IMR-90 (cell line): ENCODE results near the gene MCTP1. TPM values are rescaled to one million over a fixed set of nuclear protein-coding genes. Genes with fewer than 3 reads are reported as not detected.

ENCODE experiments used
- ATAC-seq: fragments of 200-7000 bp; cut with Tn5 transposase; 2 replicates; pipeline ENCODE4 v1.9.1; 2020; ENCODE audit warnings: low read depth, mild to moderate bottlenecking, moderate library complexity
- BruUV-seq: library from RNA; stranded (reverse); fragments of 400-500 nt; replicated peaks from 2 replicates; lab custom pipeline; 2021; lab: Mats Ljungman, UMichigan
- CTCF ChIA-PET: fragments of 300-600 bp; formaldehyde crosslinking; extraction: SDS; loops from one replicate; lab custom pipeline; 2021; ENCODE audit warnings: antibody characterized with exemption; lab: Yijun Ruan, JAX
- POLR2A ChIA-PET: fragments of 300-600 bp; sonication (Branson Sonifier 250); formaldehyde crosslinking; loops from one replicate; lab custom pipeline; 2022; ENCODE audit warnings: antibody characterized with exemption; ENCODE audit not compliant: unreplicated experiment; lab: Charles Lee
- DNase-seq: peaks from one replicate; pipeline ENCODE4 v3.0.0; 2013
- H2AFZ ChIP-seq: replicated peaks from 2 replicates; pipeline ENCODE3; 2013; ENCODE audit warnings: low read length, mild to moderate bottlenecking; ENCODE audit not compliant: poor library complexity
- H2AK5ac ChIP-seq: 2 replicates; pipeline ENCODE4 v1.6.1; 2013; ENCODE audit warnings: low read depth, low read length, inconsistent platforms
- H2AK9ac ChIP-seq: replicated peaks from 2 replicates; pipeline ENCODE3; 2013; ENCODE audit warnings: mild to moderate bottlenecking, low read depth, low read length, moderate library complexity; ENCODE audit not compliant: poor library complexity
- H2BK120ac ChIP-seq: 2 replicates; pipeline ENCODE4 v1.6.1; 2013; ENCODE audit warnings: low read depth, low read length, inconsistent platforms
- H2BK15ac ChIP-seq: 3 replicates; pipeline ENCODE4 v1.6.1; 2013; ENCODE audit warnings: low read depth, low read length, inconsistent platforms
- H2BK20ac ChIP-seq: 2 replicates; pipeline ENCODE4 v1.6.1; 2013; ENCODE audit warnings: low read depth, mild to moderate bottlenecking, inconsistent platforms, low read length, moderate library complexity
- H2BK5ac ChIP-seq: 2 replicates; pipeline ENCODE4 v1.6.1; 2013; ENCODE audit warnings: mild to moderate bottlenecking, low read depth, low read length, inconsistent platforms; ENCODE audit not compliant: poor library complexity, severe bottlenecking
- H3K14ac ChIP-seq: replicated peaks from 2 replicates; pipeline ENCODE4 v1.6.1; 2013; ENCODE audit warnings: low read depth, low read length, inconsistent platforms
- H3K18ac ChIP-seq: 2 replicates; pipeline ENCODE4 v1.6.1; 2013; ENCODE audit warnings: low read depth, low read length, control low read depth
- H3K23ac ChIP-seq: 2 replicates; pipeline ENCODE4 v1.6.1; 2013; ENCODE audit warnings: low read depth, low read length, inconsistent platforms
- H3K27ac ChIP-seq: 2 replicates; pipeline ENCODE4 v1.5.1; 2013; ENCODE audit warnings: mild to moderate bottlenecking, control low read depth, low read length; ENCODE audit not compliant: insufficient read depth
- H3K27me3 ChIP-seq: 2 replicates; pipeline ENCODE4 v1.6.1; 2013; ENCODE audit warnings: low read length; ENCODE audit not compliant: control insufficient read depth, insufficient read depth
- H3K36me3 ChIP-seq: 2 replicates; pipeline ENCODE4 v1.6.1; 2013; ENCODE audit warnings: low read length, mixed read lengths; ENCODE audit not compliant: control insufficient read depth, insufficient read depth
- H3K4ac ChIP-seq: 2 replicates; pipeline ENCODE4 v1.6.1; 2013; ENCODE audit warnings: low read depth, low read length, inconsistent platforms
- H3K4me1 ChIP-seq: 2 replicates; pipeline ENCODE4 v1.6.1; 2013; ENCODE audit warnings: low read length, mixed read lengths; ENCODE audit not compliant: control insufficient read depth, insufficient read depth
- H3K4me2 ChIP-seq: 2 replicates; pipeline ENCODE4 v1.6.1; 2013; ENCODE audit warnings: low read depth, mild to moderate bottlenecking, control low read depth, low read length, moderate library complexity
- H3K4me3 ChIP-seq: 2 replicates; pipeline ENCODE4 v1.5.1; 2013; ENCODE audit warnings: low read depth, mild to moderate bottlenecking, control low read depth, low read length, moderate library complexity; ENCODE audit not compliant: insufficient read depth
- H3K56ac ChIP-seq: 2 replicates; pipeline ENCODE4 v1.6.1; 2013; ENCODE audit warnings: low read length, inconsistent platforms; ENCODE audit not compliant: insufficient read depth; ENCODE audit errors: extremely low read depth
- H3K79me1 ChIP-seq, 2 experiments: 2 replicates each; pipeline ENCODE4 v1.6.1; 2013; ENCODE audit warnings: low read length in 2 of 2, inconsistent platforms in 1 of 2, low read depth in 1 of 2
- H3K9ac ChIP-seq: 2 replicates; pipeline ENCODE4 v1.6.1; 2013; ENCODE audit warnings: low read depth, low read length, control low read depth
- H3K9me1 ChIP-seq: 2 replicates; pipeline ENCODE4 v1.6.1; 2013; ENCODE audit warnings: low read length, inconsistent platforms; ENCODE audit not compliant: insufficient read depth
- H3K9me3 ChIP-seq: 2 replicates; pipeline ENCODE4 v1.6.1; 2013; ENCODE audit warnings: low read length; ENCODE audit not compliant: control insufficient read depth, insufficient read depth
- H4K20me1 ChIP-seq: 2 replicates; pipeline ENCODE4 v1.6.1; 2013; ENCODE audit warnings: low read length, inconsistent platforms; ENCODE audit not compliant: insufficient read depth
- H4K5ac ChIP-seq: 2 replicates; pipeline ENCODE4 v1.6.1; 2013; ENCODE audit warnings: mild to moderate bottlenecking, low read depth, low read length, control low read depth
- H4K8ac ChIP-seq, 2 experiments: 2 replicates each; pipeline ENCODE4 v1.6.1; 2013; ENCODE audit warnings: low read depth in 2 of 2, low read length in 2 of 2, control low read depth in 1 of 2, inconsistent platforms in 1 of 2
- H4K91ac ChIP-seq: 2 replicates; pipeline ENCODE4 v1.6.1; 2013; ENCODE audit warnings: low read depth, low read length, inconsistent platforms; ENCODE audit not compliant: insufficient read depth
- BHLHE40 ChIP-seq: fragments of 150-350 bp; IDR thresholded peaks from 2 replicates; pipeline ENCODE4 v1.6.1; 2016; ENCODE audit warnings: mild to moderate bottlenecking, low read depth, low read length
- FOS ChIP-seq: fragments of 150-350 bp; IDR thresholded peaks from 2 replicates; pipeline ENCODE4 v1.6.1; 2016; ENCODE audit warnings: low read depth, low read length
- NFE2L2 ChIP-seq: fragments of 150-350 bp; IDR thresholded peaks from 2 replicates; pipeline ENCODE4 v1.6.1; 2016; ENCODE audit warnings: low read depth, mild to moderate bottlenecking, low read length
- WGBS, 2 experiments: methylation state at CpG; one replicate each; pipeline versions ENCODE4 v1.1.5 to v1.1.7; 2013; ENCODE audit warnings: missing lambda C conversion rate in 2 of 2; ENCODE audit not compliant: insufficient read length in 1 of 2; ENCODE audit errors: extremely low coverage in 2 of 2; 5-methylcytosine and 5-hydroxymethylcytosine counted together
- dilution Hi-C: fragments of 300-500 bp; cut with HindIII; formaldehyde crosslinking; loops from one replicate; pipeline ENCODE4 v1.14.3; 2018; ENCODE audit warnings: low sequenced_read_pairs; ENCODE audit not compliant: unreplicated experiment
- in situ Hi-C: fragments of 300-500 bp; cut with MboI; formaldehyde crosslinking; loops from 3 replicates; pipeline ENCODE4 v1.14.3; 2019; ENCODE audit warnings: low sequenced_read_pairs, inconsistent platforms, mixed read lengths
- intact Hi-C: fragments of 100-400 bp; cut with micrococcal nuclease; formaldehyde crosslinking; loops from 2 replicates; pipeline ENCODE4 v1.10.0; 2022
- polyA plus RNA-seq, 3 experiments: library from polyadenylated mRNA; depleted of rRNA; stranded (reverse); fragments of >200 nt; gene quantifications; 2 replicates each; pipeline ENCODE4 v1.2.3, GENCODE V29; 2012; ENCODE audit warnings: low replicate concordance in 1 of 3
- total RNA-seq: library from RNA; depleted of rRNA; stranded (reverse); fragments of >200 nt; gene quantifications from 2 replicates; pipeline ENCODE4 v1.2.3, GENCODE V29; 2012
- TF ChIP-seq, protein P1 (sequence below): conservative IDR thresholded peaks from 2 replicates; pipeline ENCODE4 v1.5.1; 2012; ENCODE audit warnings: mild to moderate bottlenecking, low read depth, low read length, improper control_type of control experiment

MCTP1 gene
- total and polyA plus RNA-seq, 2 of the 4 experiments (the other 2 are of a cell fraction): 0.21 TPM; not detected in 1

DNA sequence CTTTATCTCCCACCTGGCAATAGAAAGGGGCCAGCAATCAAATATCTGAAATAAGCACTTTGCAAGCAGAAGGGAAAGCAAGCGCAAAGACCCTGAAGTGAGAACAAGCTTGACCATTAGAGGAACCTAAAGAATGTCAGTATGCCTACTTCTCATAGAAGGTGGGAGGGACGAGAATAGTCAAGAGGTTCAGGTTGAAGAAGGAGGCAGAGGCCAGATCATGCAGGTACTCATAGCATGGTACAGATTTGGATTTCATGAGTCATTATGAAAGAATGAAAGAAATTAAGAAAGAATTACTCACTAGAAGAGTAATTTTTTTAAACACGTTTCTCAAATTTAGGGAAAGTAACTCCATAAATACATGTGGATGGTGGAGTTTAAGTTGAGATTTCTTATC lies 33.7 kb downstream of the MCTP1 start:
- ATAC-seq (no peak), DNase-seq (no peak)
- Histone ChIP-seq H3K9me1 (no peaks in the 10 kb centered on the region), H2AK9ac (no peak overlapping the region), H3K4me1 (no peaks in the 10 kb centered on the region), H3K79me1 (no peaks in the 10 kb centered on the region), H3K4me2 (no peak overlapping the region), H4K91ac (no peak overlapping the region), H2BK5ac (no peak overlapping the region), H2AK5ac (no peak overlapping the region), H3K9ac (no peak overlapping the region), H3K4ac (no peak overlapping the region), H2BK15ac (no peak overlapping the region), H4K8ac (no peak overlapping the region), H3K27me3 (no peaks in the 10 kb centered on the region), H3K23ac (no peak overlapping the region), H3K14ac (no peak overlapping the region), H4K20me1 (no peaks in the 10 kb centered on the region), H3K27ac (no peak overlapping the region), H3K56ac (no peak overlapping the region), H2BK120ac (no peak overlapping the region), H2AFZ (no peak overlapping the region), H3K36me3 (no peaks in the 10 kb centered on the region), H3K4me3 (no peak overlapping the region), H3K18ac (no peak overlapping the region), H4K5ac (no peak overlapping the region), H2BK20ac (no peak overlapping the region), H3K9me3 (no peaks in the 10 kb centered on the region)
- TF ChIP-seq FOS (no peak), BHLHE40 (no peak), NFE2L2 (no peak)
- TF ChIP-seq, protein P1, sequence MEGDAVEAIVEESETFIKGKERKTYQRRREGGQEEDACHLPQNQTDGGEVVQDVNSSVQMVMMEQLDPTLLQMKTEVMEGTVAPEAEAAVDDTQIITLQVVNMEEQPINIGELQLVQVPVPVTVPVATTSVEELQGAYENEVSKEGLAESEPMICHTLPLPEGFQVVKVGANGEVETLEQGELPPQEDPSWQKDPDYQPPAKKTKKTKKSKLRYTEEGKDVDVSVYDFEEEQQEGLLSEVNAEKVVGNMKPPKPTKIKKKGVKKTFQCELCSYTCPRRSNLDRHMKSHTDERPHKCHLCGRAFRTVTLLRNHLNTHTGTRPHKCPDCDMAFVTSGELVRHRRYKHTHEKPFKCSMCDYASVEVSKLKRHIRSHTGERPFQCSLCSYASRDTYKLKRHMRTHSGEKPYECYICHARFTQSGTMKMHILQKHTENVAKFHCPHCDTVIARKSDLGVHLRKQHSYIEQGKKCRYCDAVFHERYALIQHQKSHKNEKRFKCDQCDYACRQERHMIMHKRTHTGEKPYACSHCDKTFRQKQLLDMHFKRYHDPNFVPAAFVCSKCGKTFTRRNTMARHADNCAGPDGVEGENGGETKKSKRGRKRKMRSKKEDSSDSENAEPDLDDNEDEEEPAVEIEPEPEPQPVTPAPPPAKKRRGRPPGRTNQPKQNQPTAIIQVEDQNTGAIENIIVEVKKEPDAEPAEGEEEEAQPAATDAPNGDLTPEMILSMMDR: no peak
- no TSS peak for BruUV-seq
- in situ Hi-C loops: no loop called here
- dilution Hi-C loops: no loop called here
- ChIA-PET POLR2A (no interaction called here), CTCF (no interaction called here)
- intact Hi-C loops: no loop called here
- WGBS, 2 experiments: 70% methylated on average over 2 of the region's 3 CpGs; no CpG with 5 or more reads in 1 of the 2 experiments
